ENCODE results near the gene KNSTRN. TPM values are rescaled to one million over a fixed set of nuclear protein-coding genes. Genes with fewer than 3 reads are reported as not detected.

The KNSTRN gene
- total RNA-seq, 3 donors from 2014 or later (not counting 1 experiment from before 2014, with no cell fraction given), result 5.4 to 7.6 (median 5.6) TPM

- peaks cover 46 to 77% of the 10 kb centered on the region in 2 donors for H3K4me1 Mint-ChIP-seq
- no peak within 1 kb of the TSS for H3K27ac ChIP-seq (ENCODE audit: low read length)
- intact Hi-C loops (cut with micrococcal nuclease), result loop anchor here (5.0 kb wide), 1 partner anchor 66 kb away; no protein-coding TSS in a partner anchor
- peaks cover 42% of the 10 kb centered on the region for H3K4me1 ChIP-seq (ENCODE audit: control insufficient read depth, insufficient read depth, low read length)
- peak within 1 kb of the TSS; percentile 95 for H3K4me3 Mint-ChIP-seq
- H3K36me3 ChIP-seq (ENCODE audit: control insufficient read depth, insufficient read depth, low read length), result no peaks in the 10 kb centered on the region
- peak within 1 kb of the TSS; percentile 62 for H3K4me3 ChIP-seq (ENCODE audit: low read length)
- ATAC-seq (peak; percentile 83 to 92 (median 89)), DNase-seq (peak; percentile 91 to 94)
- peaks cover 13 to 19% of the 10 kb centered on the region in 2 donors for H3K27me3 Mint-ChIP-seq (ENCODE audit: low read depth in 2 of 2)
- H3K27ac Mint-ChIP-seq, result peak within 1 kb of the TSS; percentile 70 to 84
- no peaks in the 10 kb centered on the region for H3K9me3 Mint-ChIP-seq
- TF ChIP-seq CTCF (IDR thresholded peaks at IDR 0.05), result no peak
- under 1% methylated on average over 119 of the region's 119 CpGs for WGBS (ENCODE audit: insufficient coverage)
- peaks cover 21% of the 10 kb centered on the region for H3K27me3 ChIP-seq (ENCODE audit: control insufficient read depth, insufficient read depth, low read length)
- H3K9me3 ChIP-seq (ENCODE audit: control insufficient read depth, insufficient read depth, low read length), result no peaks in the 10 kb centered on the region
- no peaks in the 10 kb centered on the region for H3K36me3 Mint-ChIP-seq
Measured at GRCh38 chr15:40440743-40441564, 58.4 kb downstream of the KNSTRN start, which contains the start of gene BAHD1. TSS of gene BAHD1 (plus strand) at chr15:40440953. CDS start at chr15:40458465, 17,512 bp downstream.

- whole genome bisulfite sequencing (ENCODE audit: insufficient coverage), result under 1% methylated on average over 119 of the region's 119 CpGs
- Histone ChIP-seq H3K36me3 (ENCODE audit: control insufficient read depth, insufficient read depth, low read length) (no peaks in the 10 kb centered on the region), H3K27ac (ENCODE audit: low read length) (no peak overlapping the region), H3K4me3 (ENCODE audit: low read length) (peak overlapping the region; percentile 62), H3K9me3 (ENCODE audit: control insufficient read depth, insufficient read depth, low read length) (no peaks in the 10 kb centered on the region), H3K27me3 (ENCODE audit: control insufficient read depth, insufficient read depth, low read length) (peaks cover 13% of the 10 kb centered on the region), H3K4me1 (ENCODE audit: control insufficient read depth, insufficient read depth, low read length) (peaks cover 33% of the 10 kb centered on the region)
- Mint-ChIP-seq H3K4me3 (peak overlapping the region; percentile 88), H3K27me3 (ENCODE audit: low read depth in 2 of 2) (peaks cover 13 to 14% of the 10 kb centered on the region in 2 donors), H3K4me1 (peaks cover 43 to 68% of the 10 kb centered on the region in 2 donors), H3K9me3 (no peaks in the 10 kb centered on the region), H3K27ac (peak overlapping the region; percentile 59 to 84), H3K36me3 (no peaks in the 10 kb centered on the region)
- DNase-seq (peak; percentile 28 to 44), ATAC-seq (peak in 2 of 3 donors; percentile 4 to 8)
- TF ChIP-seq CTCF (IDR thresholded peaks at IDR 0.05), result no peak
- intact Hi-C loops (cut with micrococcal nuclease), result loop anchor here (5.0 kb wide), 1 partner anchor 65 kb away; no protein-coding TSS in a partner anchor
Measured at GRCh38 chr15:40441565-40442531, 59.3 kb downstream of the KNSTRN start.

DNA sequence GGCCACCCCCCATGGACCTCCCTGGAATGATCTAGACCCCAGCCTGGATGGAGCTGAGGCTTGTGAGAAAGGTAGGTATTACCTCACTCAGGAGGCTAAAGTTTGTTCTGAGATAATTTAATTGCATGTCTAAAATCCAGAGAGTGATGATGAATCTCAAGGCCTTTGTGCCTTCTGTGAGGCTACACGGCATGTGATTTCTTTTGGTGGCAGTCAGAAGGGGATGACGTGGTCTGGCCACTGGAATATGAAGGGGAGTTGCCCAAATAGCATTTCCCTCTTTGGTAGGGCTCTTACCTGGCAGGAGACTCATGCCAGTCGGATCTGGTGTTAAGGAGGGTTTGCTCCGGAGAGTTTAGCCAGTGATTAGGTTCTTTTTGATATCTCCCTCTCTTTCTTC, 60.7 kb downstream of the KNSTRN start:
- no peak for ATAC-seq
- H3K4me1 Mint-ChIP-seq, result peaks cover 43 to 56% of the 10 kb centered on the region in 2 donors
- H3K4me3 Mint-ChIP-seq, result peak overlapping the region; percentile 83
- no peaks in the 10 kb centered on the region for H3K9me3 ChIP-seq (ENCODE audit: control insufficient read depth, insufficient read depth, low read length)
- H3K27me3 ChIP-seq (ENCODE audit: control insufficient read depth, insufficient read depth, low read length), result no peaks in the 10 kb centered on the region
- no peak overlapping the region for H3K4me3 ChIP-seq (ENCODE audit: low read length)
- no peaks in the 10 kb centered on the region for H3K36me3 ChIP-seq (ENCODE audit: control insufficient read depth, insufficient read depth, low read length)
- H3K36me3 Mint-ChIP-seq, result no peaks in the 10 kb centered on the region
- peaks cover 6% of the 10 kb centered on the region in 2 donors for H3K27me3 Mint-ChIP-seq (ENCODE audit: low read depth in 2 of 2)
- peaks cover 26% of the 10 kb centered on the region for H3K4me1 ChIP-seq (ENCODE audit: control insufficient read depth, insufficient read depth, low read length)
- no peak for TF ChIP-seq CTCF (IDR thresholded peaks at IDR 0.05)
- no peaks in the 10 kb centered on the region for H3K9me3 Mint-ChIP-seq
- H3K27ac Mint-ChIP-seq, result peak overlapping the region in 1 of 2 donors; percentile 84
- H3K27ac ChIP-seq (ENCODE audit: low read length), result no peak overlapping the region
- no peak for DNase-seq
- WGBS (ENCODE audit: insufficient coverage), result 96% methylated on average over 4 of the region's 4 CpGs
- intact Hi-C loops (cut with micrococcal nuclease), result loop anchor here (5.0 kb wide), 1 partner anchor 64 kb away; no protein-coding TSS in a partner anchor
